Ishikawa (cell line): Measurements from ENCODE around the gene DPH6.

Experiments used
- CEBPB ChIP-seq: IDR thresholded peaks from 2 replicates; pipeline ENCODE4 v1.6.1; 2012
- EGR1 ChIP-seq: IDR thresholded peaks from 2 replicates; pipeline ENCODE4 v1.6.1; 2012
- EP300 ChIP-seq: IDR thresholded peaks from 2 replicates; pipeline ENCODE4 v1.6.1; 2012; ENCODE audit warnings: borderline replicate concordance
- MAX ChIP-seq: IDR thresholded peaks from 2 replicates; pipeline ENCODE4 v1.6.1; 2012
- NFIC ChIP-seq: IDR thresholded peaks from 2 replicates; pipeline ENCODE4 v1.6.1; 2012
- REST ChIP-seq: IDR thresholded peaks from 2 replicates; pipeline ENCODE4 v1.6.1; 2012; ENCODE audit warnings: low read depth, mild to moderate bottlenecking
- TAF1 ChIP-seq: IDR thresholded peaks from 2 replicates; pipeline ENCODE4 v1.6.1; 2012; ENCODE audit warnings: low read depth, mild to moderate bottlenecking
- USF1 ChIP-seq: IDR thresholded peaks from 2 replicates; pipeline ENCODE4 v1.6.1; 2012
- YY1 ChIP-seq: IDR thresholded peaks from 2 replicates; pipeline ENCODE4 v1.6.1; 2012; ENCODE audit warnings: low read depth

GRCh38 chr15:35484231-35484945 lies 61.6 kb downstream of the DPH6 start:
- TF ChIP-seq CEBPB (no peak), MAX (no peak), EP300 (no peak), USF1 (no peak), TAF1 (no peak), REST (no peak), YY1 (no peak), EGR1 (no peak), NFIC (no peak)
